A673 (cell line): ENCODE measurements around the gene PDCD1.

Source experiments
- EZH2 ChIP-seq: fragments of 200-600 bp; sonication (generic); IDR thresholded peaks from 2 replicates; pipeline ENCODE4 v1.6.1; 2017; ENCODE audit warnings: borderline replicate concordance, low read depth, mild to moderate bottlenecking, mixed read lengths, antibody characterized with exemption, low read length; ENCODE audit not compliant: poor library complexity, severe bottlenecking
- TF ChIP-seq, protein P1 (sequence below): fragments of 300-800, 200-600 bp; sonication (generic); conservative IDR thresholded peaks from 2 replicates; pipeline ENCODE4 v1.5.1; 2017; ENCODE audit warnings: low read depth, mild to moderate bottlenecking, antibody characterized with exemption, low read length, moderate library complexity, mixed read lengths

DNA sequence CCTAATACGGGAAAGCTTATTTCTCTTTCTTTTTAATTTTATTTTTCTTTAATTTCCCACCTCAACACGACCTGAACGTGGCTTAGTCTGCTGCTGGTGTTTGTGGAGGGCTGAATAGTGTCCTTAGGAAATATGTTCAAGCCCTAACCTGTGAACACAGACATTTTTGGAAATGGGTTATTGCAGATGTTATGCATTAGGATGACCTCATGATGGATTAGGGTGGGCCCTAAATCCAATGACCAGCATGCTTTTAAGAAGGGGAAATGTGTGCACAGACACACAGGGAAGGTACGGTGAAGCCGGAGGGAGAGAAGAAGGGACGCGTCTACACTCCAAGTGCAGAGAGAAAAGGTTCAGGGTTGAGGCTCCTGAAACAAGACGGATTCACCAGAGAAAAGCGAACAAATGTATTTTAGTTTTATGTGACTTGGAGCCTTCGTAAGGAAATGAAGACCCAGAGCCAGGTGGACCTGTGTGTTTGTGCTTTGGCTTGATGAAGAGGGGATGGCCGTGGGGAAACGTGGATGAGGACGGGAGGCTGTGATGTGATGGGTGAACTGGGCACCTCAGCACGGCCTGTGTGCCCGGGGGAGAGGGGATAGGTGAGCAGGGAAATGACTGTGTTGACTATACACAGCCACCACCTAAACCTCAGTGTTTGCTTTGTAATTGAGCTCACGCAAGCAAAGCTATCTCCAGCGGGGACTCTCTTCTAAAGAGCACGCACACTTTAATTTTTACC, 48.3 kb upstream of the PDCD1 start:
- TF ChIP-seq, protein P1, sequence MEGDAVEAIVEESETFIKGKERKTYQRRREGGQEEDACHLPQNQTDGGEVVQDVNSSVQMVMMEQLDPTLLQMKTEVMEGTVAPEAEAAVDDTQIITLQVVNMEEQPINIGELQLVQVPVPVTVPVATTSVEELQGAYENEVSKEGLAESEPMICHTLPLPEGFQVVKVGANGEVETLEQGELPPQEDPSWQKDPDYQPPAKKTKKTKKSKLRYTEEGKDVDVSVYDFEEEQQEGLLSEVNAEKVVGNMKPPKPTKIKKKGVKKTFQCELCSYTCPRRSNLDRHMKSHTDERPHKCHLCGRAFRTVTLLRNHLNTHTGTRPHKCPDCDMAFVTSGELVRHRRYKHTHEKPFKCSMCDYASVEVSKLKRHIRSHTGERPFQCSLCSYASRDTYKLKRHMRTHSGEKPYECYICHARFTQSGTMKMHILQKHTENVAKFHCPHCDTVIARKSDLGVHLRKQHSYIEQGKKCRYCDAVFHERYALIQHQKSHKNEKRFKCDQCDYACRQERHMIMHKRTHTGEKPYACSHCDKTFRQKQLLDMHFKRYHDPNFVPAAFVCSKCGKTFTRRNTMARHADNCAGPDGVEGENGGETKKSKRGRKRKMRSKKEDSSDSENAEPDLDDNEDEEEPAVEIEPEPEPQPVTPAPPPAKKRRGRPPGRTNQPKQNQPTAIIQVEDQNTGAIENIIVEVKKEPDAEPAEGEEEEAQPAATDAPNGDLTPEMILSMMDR, result no peak
- no peak for TF ChIP-seq EZH2
